Stimulated activated CD8-positive, alpha-beta memory T cell treated with anti-CD3 and anti-CD28 coated beads, Interleukin-12 subunit alpha, Interleukin-12 subunit beta, amount 100 ng/mL, for 24 hours (primary cell): ENCODE results near the gene ARID1B.

ENCODE experiments used
- DNase-seq: peaks from one replicate; pipeline ENCODE4 v3.0.0-alpha.2; 2020; ENCODE audit errors: extremely low read depth

Gene ARID1B

GRCh38 chr6:156790711-156791319 lies 13.6 kb downstream of the ARID1B start:
- DNase-seq = no peak

- DNase-seq = no peak
Measured at GRCh38 chr6:156791320-156791850, 14.2 kb downstream of the ARID1B start.

GRCh38 chr6:156793200-156793599 lies 16.0 kb downstream of the ARID1B start:
- DNase-seq = no peak

GRCh38 chr6:156794546-156795354 lies 17.6 kb downstream of the ARID1B start:
- DNase-seq = no peak

GRCh38 chr6:156795825-156796224 lies 18.6 kb downstream of the ARID1B start:
- no peak for DNase-seq

GRCh38 chr6:156796627-156797026 lies 19.4 kb downstream of the ARID1B start:
- no peak for DNase-seq

GRCh38 chr6:156797901-156798735 lies 20.9 kb downstream of the ARID1B start:
- DNase-seq = no peak

GRCh38 chr6:156801712-156802111 lies 24.5 kb downstream of the ARID1B start:
- no peak for DNase-seq

- no peak for DNase-seq
Measured at GRCh38 chr6:156803353-156803752, 26.2 kb downstream of the ARID1B start.

- DNase-seq = no peak
Measured at GRCh38 chr6:156804402-156804801, 27.2 kb downstream of the ARID1B start.

- DNase-seq = no peak
Measured at GRCh38 chr6:156806155-156806554, 29.0 kb downstream of the ARID1B start.

GRCh38 chr6:156807028-156807427 lies 29.9 kb downstream of the ARID1B start:
- no peak for DNase-seq

- DNase-seq = no peak
Measured at GRCh38 chr6:156807795-156808194, 30.6 kb downstream of the ARID1B start.

- no peak for DNase-seq
Measured at GRCh38 chr6:156808287-156808686, 31.1 kb downstream of the ARID1B start.

GRCh38 chr6:156809034-156809433 lies 31.9 kb downstream of the ARID1B start:
- no peak for DNase-seq

GRCh38 chr6:156809446-156810178 lies 32.4 kb downstream of the ARID1B start:
- DNase-seq = no peak

GRCh38 chr6:156814036-156814581 lies 36.9 kb downstream of the ARID1B start:
- DNase-seq = no peak

GRCh38 chr6:156816505-156816904 lies 39.3 kb downstream of the ARID1B start:
- DNase-seq = no peak

GRCh38 chr6:156820089-156820798 lies 43.1 kb downstream of the ARID1B start:
- DNase-seq = no peak

- no peak for DNase-seq
Measured at GRCh38 chr6:156821707-156822106, 44.5 kb downstream of the ARID1B start.
